GM12878 (cell line): ENCODE results near the gene FAM181B.

Experiments
- CEBPB ChIP-seq, 2 experiments: fragments of 150-350 bp in 1 of 2; IDR thresholded peaks; 2 replicates each; pipeline ENCODE4 v1.6.1; 2012 to 2014; ENCODE audit warnings: low read depth in 2 of 2, low read length in 2 of 2, borderline replicate concordance in 1 of 2, inconsistent platforms in 1 of 2
- CHD1 ChIP-seq: IDR thresholded peaks from 2 replicates; pipeline ENCODE4 v1.6.1; 2012; ENCODE audit warnings: low read depth, low read length, improper control_type of control experiment
- CHD4 ChIP-seq: fragments of 200-600 bp; sonication (generic); IDR thresholded peaks from 2 replicates; pipeline ENCODE4 v1.6.1; 2016; ENCODE audit warnings: mild to moderate bottlenecking
- CREB1 ChIP-seq: IDR thresholded peaks from 2 replicates; pipeline ENCODE4 v1.6.1; 2012; ENCODE audit warnings: low read depth, mild to moderate bottlenecking, inconsistent platforms
- CTCF ChIP-seq, 3 experiments: IDR thresholded peaks in 2 of 3; conservative IDR thresholded peaks in 1 of 3; 2 replicates each; pipeline ENCODE4 v1.5.1; 2011; ENCODE audit warnings: low read depth in 3 of 3, low read length in 3 of 3, mild to moderate bottlenecking in 3 of 3, control low read depth in 2 of 3, moderate library complexity in 2 of 3, inconsistent platforms in 1 of 3, mixed read lengths in 1 of 3; ENCODE audit not compliant: control insufficient read depth in 2 of 3, insufficient read depth in 1 of 3; ENCODE audit errors: extremely low read depth in 1 of 3
- ELK1 ChIP-seq: IDR thresholded peaks from 2 replicates; pipeline ENCODE4 v1.6.1; 2012; ENCODE audit warnings: low read depth, low read length, improper control_type of control experiment
- HCFC1 ChIP-seq: fragments of 150-350 bp; IDR thresholded peaks from 2 replicates; pipeline ENCODE4 v1.6.1; 2014; ENCODE audit warnings: low read length
- HDGF ChIP-seq: fragments of 450-650 bp; IDR thresholded peaks from 2 replicates; pipeline ENCODE4 v1.6.1; 2016; ENCODE audit warnings: antibody characterized with exemption
- JUND ChIP-seq: IDR thresholded peaks from 2 replicates; pipeline ENCODE4 v1.6.1; 2012; ENCODE audit warnings: low read depth, mild to moderate bottlenecking, low read length, improper control_type of control experiment, moderate library complexity
- MAX ChIP-seq: IDR thresholded peaks from 2 replicates; pipeline ENCODE4 v1.6.1; 2012; ENCODE audit warnings: low read depth, low read length, improper control_type of control experiment
- NKRF ChIP-seq: fragments of 450-650 bp; conservative IDR thresholded peaks from 2 replicates; pipeline ENCODE4 v1.6.1; 2017; ENCODE audit warnings: mild to moderate bottlenecking, moderate library complexity
- POLR2A ChIP-seq: IDR thresholded peaks from 2 replicates; pipeline ENCODE4 v1.6.1; 2011; ENCODE audit warnings: low read depth, mild to moderate bottlenecking, low read length
- YY1 ChIP-seq: IDR thresholded peaks from 2 replicates; pipeline ENCODE4 v1.6.1; 2011; ENCODE audit warnings: low read depth, mild to moderate bottlenecking, low read length
- ZBTB33 ChIP-seq: fragments of 450-650 bp; IDR thresholded peaks from 2 replicates; pipeline ENCODE4 v1.6.1; 2017; ENCODE audit warnings: mild to moderate bottlenecking

GRCh38 chr11:82782825-82783374, 49.2 kb upstream of the FAM181B start:
- TF ChIP-seq MAX, result no peak
- no peak for TF ChIP-seq CEBPB (IDR thresholded peaks at IDR 0.05; ENCODE audit: borderline replicate concordance in 1 of 2, low read depth in 2 of 2, low read length in 2 of 2)
- no peak for TF ChIP-seq CTCF (IDR thresholded peaks at IDR 0.05 in 2 of 3, conservative IDR thresholded peaks at IDR 0.05 in 1 of 3; ENCODE audit: control insufficient read depth in 2 of 3, extremely low read depth in 1 of 3, insufficient read depth in 1 of 3, low read depth in 3 of 3, low read length in 3 of 3)
- TF ChIP-seq CREB1, result no peak
- no peak for TF ChIP-seq HDGF
- no peak for TF ChIP-seq ELK1
- no peak for TF ChIP-seq CHD4
- no peak for TF ChIP-seq POLR2A
- TF ChIP-seq JUND, result no peak
- TF ChIP-seq CHD1, result no peak
- TF ChIP-seq NKRF, result no peak
- TF ChIP-seq YY1, result no peak
- TF ChIP-seq HCFC1, result no peak
- TF ChIP-seq ZBTB33, result no peak
